NCI-H460 (cell line): ENCODE measurements around the gene ABCB11. TPM values are rescaled to one million over a fixed set of nuclear protein-coding genes. Genes with fewer than 3 reads are reported as not detected.
"Not testable (repeated sequence)": the region's sequence is repeated elsewhere in the genome, so short reads cannot be mapped to it uniquely, and the experiment has no call there.

Experiments used
- DNase-seq: peaks from one replicate; pipeline ENCODE4 v3.0.0-alpha.2; 2016; ENCODE audit warnings: low read depth; ENCODE audit errors: extremely low read depth
- polyA plus RNA-seq: library from polyadenylated mRNA; depleted of rRNA; stranded (reverse); fragments of >200 nt; gene quantifications from 2 replicates; pipeline ENCODE4 v1.2.3, GENCODE V29; 2014; cell fraction: nucleus; rRNA removed
- total RNA-seq: library from RNA; depleted of rRNA; stranded (reverse); fragments of >200 nt; shearing (Covaris generic); gene quantifications from 2 replicates; pipeline ENCODE4 v1.2.3, GENCODE V29; 2014; rRNA removed

Gene ABCB11
- total RNA-seq, result not detected in 2 replicates
- polyA plus RNA-seq, result not detected in 2 replicates

GRCh38 chr2:169031202-169031601 lies at the start of gene ABCB11:
TSS of gene ABCB11 (minus strand) at chr2:169031324. CDS start at chr2:169018125, 13,199 bp downstream.
- DNase-seq, result no peak

DNA sequence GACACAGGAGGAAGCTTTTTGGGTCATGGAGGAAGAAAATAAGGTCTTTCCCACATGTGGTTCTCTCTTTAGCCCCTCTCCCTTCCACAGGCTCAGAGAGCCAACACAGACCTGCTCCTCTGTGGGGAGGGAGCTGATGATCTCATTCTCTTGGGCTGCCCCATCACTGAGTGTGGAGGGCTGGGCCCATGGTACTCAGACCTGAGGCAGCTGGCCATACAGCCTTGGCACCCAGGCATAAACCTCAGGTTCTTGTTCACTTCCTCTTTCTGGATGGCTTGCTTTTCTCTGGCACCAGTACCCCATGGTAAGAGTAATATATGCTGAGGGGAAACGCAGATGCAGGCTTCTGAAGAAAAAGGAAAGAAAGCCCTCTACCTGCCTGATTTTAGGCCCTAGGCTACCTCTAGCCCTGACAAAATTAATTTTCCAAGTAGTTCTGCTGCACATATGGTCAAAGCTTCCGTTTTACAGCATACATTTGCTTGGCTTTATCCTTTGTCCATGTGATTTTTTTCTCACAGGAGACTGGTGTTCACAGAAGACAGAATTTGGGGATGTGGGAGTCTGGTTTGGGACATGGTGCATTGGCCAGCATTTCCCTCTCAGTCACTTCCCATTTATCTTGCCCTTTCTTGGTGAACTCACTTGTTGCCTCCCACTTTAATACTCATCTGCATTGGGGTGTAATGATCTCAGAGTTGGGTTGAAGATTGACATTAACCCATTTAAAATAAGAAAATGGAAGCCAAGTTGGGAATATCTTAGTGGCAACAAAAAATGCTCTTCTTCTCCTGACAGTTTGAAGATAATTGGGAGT lies 49.3 kb upstream of the ABCB11 start:
- no peak for DNase-seq

- DNase-seq, result no peak
Observed at GRCh38 chr2:169077674-169078240, 46.6 kb upstream of the ABCB11 start.

DNA sequence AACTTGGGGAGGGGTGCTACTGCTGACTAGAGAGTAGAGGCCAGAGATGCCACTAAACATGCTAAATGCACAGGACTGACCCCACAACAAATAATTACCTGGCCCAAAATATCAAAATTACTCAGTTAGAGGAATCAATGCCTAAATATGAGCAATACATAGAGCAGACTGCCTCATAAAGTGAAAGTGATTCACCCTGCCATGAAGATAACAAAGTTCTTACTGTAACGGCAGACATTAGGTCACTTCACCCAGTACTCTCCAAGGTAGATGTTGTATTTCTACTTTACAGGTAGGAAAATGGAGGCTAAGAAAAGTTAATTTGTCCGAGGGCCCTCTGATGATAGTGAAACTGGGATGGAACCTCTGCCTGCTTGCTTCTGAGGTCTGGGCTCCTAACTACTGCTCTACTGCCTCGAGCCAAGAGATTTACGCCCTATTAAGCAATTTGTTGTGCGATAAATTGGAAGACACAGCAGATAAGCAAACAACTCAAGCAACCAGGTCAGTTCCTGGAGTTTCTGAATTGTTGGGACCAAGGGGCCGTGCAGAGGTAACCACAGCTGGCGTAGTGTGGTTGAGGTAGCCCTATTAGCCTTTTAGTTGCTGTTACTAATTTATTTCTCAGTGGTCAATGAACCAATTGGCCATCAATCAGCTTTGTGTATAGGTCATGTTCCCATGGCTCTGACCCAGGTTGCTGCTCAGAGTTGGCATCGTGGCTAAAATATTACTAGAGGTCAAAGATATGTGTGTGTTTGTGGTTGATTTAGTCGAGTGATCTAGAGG lies 43.0 kb upstream of the ABCB11 start:
- DNase-seq, result no peak

DNA sequence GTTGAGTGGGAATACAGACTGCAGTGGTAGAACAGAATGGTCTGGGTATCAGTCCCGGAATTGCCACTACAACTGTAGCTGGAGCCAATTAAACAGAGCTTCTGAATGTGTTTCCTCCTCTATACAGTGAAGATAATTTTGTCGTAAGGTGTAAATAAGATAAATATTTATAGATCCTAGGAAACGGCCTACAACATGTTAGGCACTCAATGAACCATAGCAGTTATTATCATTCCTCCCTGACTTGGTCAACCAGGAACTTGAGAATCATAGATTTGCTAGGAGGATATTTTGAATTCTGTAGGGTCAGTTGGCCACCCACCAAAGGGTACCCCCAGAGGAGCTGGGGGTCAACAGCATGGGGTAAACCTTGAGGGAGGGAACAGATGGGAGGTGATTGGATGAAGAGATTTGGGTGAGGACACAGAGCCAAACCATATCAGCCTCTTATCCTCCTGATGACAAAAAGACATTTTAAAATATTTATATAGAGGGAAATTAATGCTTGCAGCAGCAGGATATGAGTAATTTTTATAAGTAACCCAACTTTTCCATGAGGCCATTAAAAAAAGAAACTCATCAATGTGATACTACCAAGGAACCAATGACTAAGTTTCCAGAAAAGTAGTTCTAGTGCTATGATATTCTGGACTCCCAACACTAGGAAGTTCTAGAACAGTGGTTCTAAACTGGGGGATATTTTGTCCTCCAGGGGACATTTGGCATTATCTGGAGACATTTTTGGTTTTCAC lies 42.3 kb upstream of the ABCB11 start:
- DNase-seq, result no peak

GRCh38 chr2:169072163-169072925 lies 41.2 kb upstream of the ABCB11 start:
- no peak for DNase-seq

GRCh38 chr2:169071455-169071854 lies 40.3 kb upstream of the ABCB11 start:
- DNase-seq, result no peak

GRCh38 chr2:169069833-169070232 lies 38.7 kb upstream of the ABCB11 start:
- DNase-seq, result no peak

- DNase-seq, result peak; percentile 40
Observed at GRCh38 chr2:169069341-169069740, 38.2 kb upstream of the ABCB11 start, which contains the start of gene DHRS9. TSS of gene DHRS9 (plus strand) at chr2:169069563. CDS start at chr2:169081582, 12,019 bp downstream.

DNA sequence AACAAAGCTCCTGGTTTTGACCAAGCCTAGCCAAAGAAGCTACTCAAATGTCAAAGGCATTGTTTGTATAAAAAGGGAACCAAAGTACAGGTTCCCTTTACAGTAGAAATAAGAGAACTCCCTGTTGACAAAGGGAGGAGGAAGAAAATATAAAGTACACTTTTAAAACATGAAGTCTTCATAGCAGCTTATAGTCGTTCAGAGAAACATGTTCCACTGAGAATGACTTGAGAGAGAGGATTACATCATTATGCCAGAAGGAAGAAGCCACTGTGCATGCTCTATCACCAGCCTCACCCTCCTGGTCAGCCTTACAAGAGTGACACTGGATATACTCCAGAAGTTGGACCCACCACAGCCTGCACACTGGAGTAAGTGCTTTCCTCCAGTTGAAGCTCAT lies 35.8 kb upstream of the ABCB11 start:
- DNase-seq, result no peak

- no peak for DNase-seq
Observed at GRCh38 chr2:169065864-169066517, 34.9 kb upstream of the ABCB11 start.

- no peak for DNase-seq
Observed at GRCh38 chr2:169065422-169065821, 34.3 kb upstream of the ABCB11 start.

DNA sequence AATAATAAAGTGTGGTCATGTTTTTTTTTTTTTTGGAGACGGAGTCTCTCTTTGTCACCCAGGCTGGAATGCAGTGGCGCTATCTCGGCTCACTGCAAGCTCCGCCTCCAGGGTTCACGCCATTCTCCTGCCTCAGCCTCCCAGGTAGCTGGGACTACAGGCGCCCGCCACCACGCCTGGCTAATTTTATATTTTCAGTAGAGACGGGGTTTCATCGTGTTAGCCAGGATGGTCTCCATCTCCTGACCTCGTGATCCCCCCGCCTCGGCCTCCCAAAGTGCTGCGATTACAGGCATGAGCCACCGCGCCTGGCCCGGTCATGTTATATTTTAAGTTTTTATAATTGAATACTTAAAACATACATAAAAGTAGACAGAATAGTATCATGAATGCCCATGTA lies 33.1 kb upstream of the ABCB11 start:
- not testable (repeated sequence) for DNase-seq

GRCh38 chr2:169054575-169054974 lies 23.5 kb upstream of the ABCB11 start:
- DNase-seq, result not testable (repeated sequence)

DNA sequence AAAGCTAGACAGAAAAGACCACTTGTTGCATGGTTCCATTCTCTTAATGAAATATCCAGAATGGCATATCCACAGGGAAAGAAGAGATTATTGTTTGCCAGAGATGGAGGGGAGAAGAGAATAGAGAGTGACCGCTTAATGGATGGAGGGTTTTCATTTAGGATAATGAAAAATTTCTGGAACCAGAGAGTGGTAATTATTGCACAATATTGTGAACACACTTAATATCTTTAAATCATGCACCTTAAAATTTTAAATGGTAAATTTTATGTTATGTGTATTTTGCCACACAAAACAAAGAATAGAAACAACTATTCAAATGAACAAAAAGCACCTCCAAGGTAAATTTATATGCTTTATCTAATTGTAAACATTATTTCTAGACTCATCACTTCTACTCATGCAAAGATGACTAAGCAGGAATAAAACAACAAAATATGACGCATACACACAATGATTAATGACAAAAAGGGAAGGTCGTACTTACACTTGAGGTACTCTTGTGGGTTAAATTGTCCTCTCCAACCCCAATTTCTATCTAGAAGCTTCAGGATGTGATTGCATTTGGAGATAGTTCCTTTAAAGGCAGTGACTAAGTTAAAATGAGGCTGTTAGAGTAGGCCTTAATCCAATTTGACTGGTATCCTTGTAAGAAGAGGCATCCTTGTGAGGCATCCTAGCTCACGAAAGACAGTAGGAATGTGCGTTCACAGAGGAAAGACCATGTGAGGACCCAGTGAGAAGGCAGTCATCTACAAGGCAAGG lies 19.5 kb upstream of the ABCB11 start:
- peak; percentile 19 for DNase-seq

- no peak for DNase-seq
Observed at GRCh38 chr2:169049142-169049541, 18.0 kb upstream of the ABCB11 start.

GRCh38 chr2:169047256-169048250 lies 16.4 kb upstream of the ABCB11 start:
- DNase-seq, result no peak
